SK-N-SH treated with all-trans-retinoic acid at 6 μM for 48 hours (cell line): ENCODE results near the gene VWA3A.

ENCODE experiments used
- ATAC-seq: fragments of 200-7000 bp; cut with Tn5 transposase; 3 replicates; pipeline ENCODE4 v1.9.1; 2020; ENCODE audit warnings: mild to moderate bottlenecking, moderate library complexity
- ARNTL ChIP-seq: fragments of 450-650 bp; formaldehyde crosslinking; IDR thresholded peaks from 2 replicates; pipeline ENCODE4 v1.5.0; 2020; ENCODE audit warnings: low read depth, mild to moderate bottlenecking, moderate library complexity, borderline replicate concordance
- BACH2 ChIP-seq: fragments of 250-450 bp; sonication (Bioruptor Pico); IDR thresholded peaks from 2 replicates; pipeline ENCODE4 v1.9.0; 2021; ENCODE audit warnings: mild to moderate bottlenecking, borderline replicate concordance
- ESRRG ChIP-seq: fragments of 250-450 bp; sonication (Bioruptor Pico); IDR thresholded peaks from 2 replicates; pipeline ENCODE4 v1.6.1; 2021; ENCODE audit warnings: mild to moderate bottlenecking
- GLIS3 ChIP-seq: fragments of 250-450 bp; sonication (Bioruptor Pico); IDR thresholded peaks from 2 replicates; pipeline ENCODE4 v1.5.0; 2020; ENCODE audit warnings: mild to moderate bottlenecking, moderate library complexity
- OSR1 ChIP-seq: fragments of 250-450 bp; sonication (Bioruptor Pico); IDR thresholded peaks from 2 replicates; pipeline ENCODE4 v1.8.0; 2022; ENCODE audit warnings: moderate library complexity, mild to moderate bottlenecking, inconsistent platforms
- PATZ1 ChIP-seq: fragments of 250-450 bp; sonication (Bioruptor Pico); IDR thresholded peaks from 2 replicates; pipeline ENCODE4 v1.8.0; 2020; ENCODE audit warnings: mild to moderate bottlenecking, moderate library complexity, borderline replicate concordance
- POU6F1 ChIP-seq: fragments of 250-450 bp; sonication (Bioruptor Pico); IDR thresholded peaks from 2 replicates; pipeline ENCODE4 v1.8.0; 2021; ENCODE audit warnings: low read depth, mild to moderate bottlenecking, moderate library complexity, borderline replicate concordance
- PPARA ChIP-seq: fragments of 250-450 bp; sonication (Bioruptor Pico); IDR thresholded peaks from 2 replicates; pipeline ENCODE4 v1.5.0; 2020; ENCODE audit warnings: mild to moderate bottlenecking, borderline replicate concordance
- RARB ChIP-seq: fragments of 250-450 bp; sonication (Bioruptor Pico); IDR thresholded peaks from 2 replicates; pipeline ENCODE4 v1.8.0; 2021; ENCODE audit warnings: mild to moderate bottlenecking, moderate library complexity
- SNAI2 ChIP-seq: fragments of 250-450 bp; sonication (Bioruptor Pico); IDR thresholded peaks from 2 replicates; pipeline ENCODE4 v1.5.0; 2020; ENCODE audit warnings: mild to moderate bottlenecking, moderate library complexity
- TCF4 ChIP-seq: fragments of 250-450 bp; sonication (Bioruptor Pico); IDR thresholded peaks from 2 replicates; pipeline ENCODE4 v1.8.0; 2021; ENCODE audit warnings: mild to moderate bottlenecking, moderate library complexity, borderline replicate concordance
- TOX ChIP-seq: fragments of 250-450 bp; sonication (Bioruptor Pico); IDR thresholded peaks from 2 replicates; pipeline ENCODE4 v1.8.0; 2021; ENCODE audit warnings: mild to moderate bottlenecking, moderate library complexity, borderline replicate concordance
- TSHZ2 ChIP-seq: fragments of 250-450 bp; sonication (Bioruptor Pico); IDR thresholded peaks from 2 replicates; pipeline ENCODE4 v1.5.0; 2020; ENCODE audit warnings: mild to moderate bottlenecking, moderate library complexity
- ZC3H10 ChIP-seq: fragments of 250-450 bp; sonication (Bioruptor Pico); IDR thresholded peaks from 2 replicates; pipeline ENCODE4 v1.5.1; 2021; ENCODE audit warnings: mild to moderate bottlenecking, moderate library complexity
- ZFP3 ChIP-seq: fragments of 250-450 bp; sonication (Bioruptor Pico); IDR thresholded peaks from 2 replicates; pipeline ENCODE4 v1.5.0; 2020; ENCODE audit warnings: mild to moderate bottlenecking, moderate library complexity
- ZFP30 ChIP-seq: fragments of 450-650 bp; formaldehyde crosslinking; IDR thresholded peaks from 2 replicates; pipeline ENCODE4 v1.5.0; 2022; ENCODE audit warnings: mild to moderate bottlenecking, moderate library complexity
- ZNF565 ChIP-seq: fragments of 450-650 bp; formaldehyde crosslinking; conservative IDR thresholded peaks from 2 replicates; pipeline ENCODE4 v1.5.0; 2020; ENCODE audit warnings: low read depth, mild to moderate bottlenecking, moderate library complexity
- ZNF70 ChIP-seq: fragments of 450-650 bp; formaldehyde crosslinking; IDR thresholded peaks from 2 replicates; pipeline ENCODE4 v1.5.0; 2020; ENCODE audit warnings: mild to moderate bottlenecking, moderate library complexity
- ZNF8 ChIP-seq: fragments of 450-650 bp; formaldehyde crosslinking; IDR thresholded peaks from 2 replicates; pipeline ENCODE4 v1.5.0; 2020; ENCODE audit warnings: mild to moderate bottlenecking, moderate library complexity
- TF ChIP-seq, protein P1 (sequence below): fragments of 250-450 bp; sonication (Bioruptor Pico); IDR thresholded peaks from 2 replicates; pipeline ENCODE4 v1.5.1; 2021; ENCODE audit warnings: mild to moderate bottlenecking, moderate library complexity
- TF ChIP-seq, protein P2 (sequence below): fragments of 250-450 bp; sonication (Bioruptor Pico); IDR thresholded peaks from 2 replicates; pipeline ENCODE4 v1.5.1; 2020; ENCODE audit warnings: low read depth, mild to moderate bottlenecking, moderate library complexity

VWA3A gene

GRCh38 chr16:22181843-22182242 is 89.5 kb downstream of the VWA3A start:
- no peak for ATAC-seq
- TF ChIP-seq PPARA (CRISPR knock-in tag) = no peak
- TF ChIP-seq ESRRG (CRISPR knock-in tag) = no peak
- no peak for TF ChIP-seq ZNF565 (CRISPR knock-in tag)
- TF ChIP-seq ZC3H10 (CRISPR knock-in tag) = no peak
- no peak for TF ChIP-seq ZNF70 (CRISPR knock-in tag)
- TF ChIP-seq RARB (CRISPR knock-in tag) = no peak
- TF ChIP-seq PATZ1 = no peak
- no peak for TF ChIP-seq ZFP30 (CRISPR knock-in tag)
- no peak for TF ChIP-seq TCF4
- no peak for TF ChIP-seq SNAI2
- no peak for TF ChIP-seq POU6F1 (CRISPR knock-in tag)
- no peak for TF ChIP-seq TOX (CRISPR knock-in tag)
- TF ChIP-seq ARNTL (CRISPR knock-in tag) = no peak
- no peak for TF ChIP-seq OSR1 (CRISPR knock-in tag)
- TF ChIP-seq ZFP3 (CRISPR knock-in tag) = no peak

GRCh38 chr16:22183335-22183734 is 91.0 kb downstream of the VWA3A start:
- TF ChIP-seq ZNF8 (CRISPR knock-in tag) = no peak
- TF ChIP-seq TSHZ2 (CRISPR knock-in tag) = no peak
- no peak for TF ChIP-seq GLIS3
- no peak for TF ChIP-seq ESRRG (CRISPR knock-in tag)
- TF ChIP-seq, protein P1, sequence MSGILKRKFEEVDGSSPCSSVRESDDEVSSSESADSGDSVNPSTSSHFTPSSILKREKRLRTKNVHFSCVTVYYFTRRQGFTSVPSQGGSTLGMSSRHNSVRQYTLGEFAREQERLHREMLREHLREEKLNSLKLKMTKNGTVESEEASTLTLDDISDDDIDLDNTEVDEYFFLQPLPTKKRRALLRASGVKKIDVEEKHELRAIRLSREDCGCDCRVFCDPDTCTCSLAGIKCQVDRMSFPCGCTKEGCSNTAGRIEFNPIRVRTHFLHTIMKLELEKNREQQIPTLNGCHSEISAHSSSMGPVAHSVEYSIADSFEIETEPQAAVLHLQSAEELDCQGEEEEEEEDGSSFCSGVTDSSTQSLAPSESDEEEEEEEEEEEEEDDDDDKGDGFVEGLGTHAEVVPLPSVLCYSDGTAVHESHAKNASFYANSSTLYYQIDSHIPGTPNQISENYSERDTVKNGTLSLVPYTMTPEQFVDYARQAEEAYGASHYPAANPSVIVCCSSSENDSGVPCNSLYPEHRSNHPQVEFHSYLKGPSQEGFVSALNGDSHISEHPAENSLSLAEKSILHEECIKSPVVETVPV = no peak
- TF ChIP-seq ZFP3 (CRISPR knock-in tag) = no peak
- TF ChIP-seq BACH2 (CRISPR knock-in tag) = no peak
- no peak for ATAC-seq

DNA sequence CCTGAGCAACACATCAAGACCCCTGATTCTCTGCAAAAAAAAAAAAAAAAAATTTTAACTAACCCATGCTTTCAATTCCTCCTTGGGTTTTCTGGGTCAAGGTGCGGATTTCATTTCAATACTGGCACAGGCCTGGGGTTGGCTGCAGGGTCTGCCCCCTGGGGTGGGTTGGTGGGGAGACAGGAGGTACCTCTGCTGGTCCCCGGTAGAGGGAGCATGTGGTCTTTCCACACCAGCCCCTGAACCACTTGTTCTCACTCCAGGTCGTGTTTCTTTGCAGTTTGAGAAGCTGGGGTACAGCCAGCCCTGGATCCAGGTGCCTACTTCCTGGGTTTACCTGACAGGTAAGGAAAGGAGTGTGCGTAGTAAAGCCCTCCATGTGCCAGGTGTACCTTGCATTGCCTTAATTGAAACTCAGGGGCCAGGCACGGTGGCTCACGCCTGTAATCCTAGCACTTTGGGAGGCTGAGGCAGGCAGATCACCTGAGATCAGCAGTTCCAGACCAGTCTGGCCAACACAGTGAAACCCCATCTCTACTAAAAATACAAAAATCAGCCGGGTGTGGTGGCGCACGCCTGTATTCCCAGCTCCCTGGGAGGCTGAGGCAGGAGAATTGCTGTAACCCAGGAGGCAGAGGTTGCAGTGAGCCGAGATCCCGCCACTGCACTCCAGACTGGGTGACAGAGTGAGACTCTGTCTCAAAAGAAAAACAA is 91.7 kb downstream of the VWA3A start:
- no peak for TF ChIP-seq TSHZ2 (CRISPR knock-in tag)
- no peak for TF ChIP-seq RARB (CRISPR knock-in tag)
- TF ChIP-seq, protein P2, sequence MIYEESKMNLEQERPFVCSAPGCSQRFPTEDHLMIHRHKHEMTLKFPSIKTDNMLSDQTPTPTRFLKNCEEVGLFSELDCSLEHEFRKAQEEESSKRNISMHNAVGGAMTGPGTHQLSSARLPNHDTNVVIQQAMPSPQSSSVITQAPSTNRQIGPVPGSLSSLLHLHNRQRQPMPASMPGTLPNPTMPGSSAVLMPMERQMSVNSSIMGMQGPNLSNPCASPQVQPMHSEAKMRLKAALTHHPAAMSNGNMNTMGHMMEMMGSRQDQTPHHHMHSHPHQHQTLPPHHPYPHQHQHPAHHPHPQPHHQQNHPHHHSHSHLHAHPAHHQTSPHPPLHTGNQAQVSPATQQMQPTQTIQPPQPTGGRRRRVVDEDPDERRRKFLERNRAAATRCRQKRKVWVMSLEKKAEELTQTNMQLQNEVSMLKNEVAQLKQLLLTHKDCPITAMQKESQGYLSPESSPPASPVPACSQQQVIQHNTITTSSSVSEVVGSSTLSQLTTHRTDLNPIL = no peak
- no peak for TF ChIP-seq BACH2 (CRISPR knock-in tag)
- no peak for TF ChIP-seq ZFP3 (CRISPR knock-in tag)
- TF ChIP-seq ZNF8 (CRISPR knock-in tag) = no peak
- TF ChIP-seq PPARA (CRISPR knock-in tag) = no peak
- no peak for TF ChIP-seq SNAI2
- no peak for TF ChIP-seq TOX (CRISPR knock-in tag)
- TF ChIP-seq ARNTL (CRISPR knock-in tag) = no peak
- ATAC-seq = no peak
